ENCODE measurements around the gene ETS1. TPM values are rescaled to one million over a fixed set of nuclear protein-coding genes. Genes with fewer than 3 reads are reported as not detected.

ETS1 gene
- total RNA-seq, 1 donor from 2014 or later: 71.6 TPM

- DNase-seq: no peak
Observed at GRCh38 chr11:128517451-128518230, 69.7 kb downstream of the ETS1 start.

GRCh38 chr11:128516886-128517285 lies 70.5 kb downstream of the ETS1 start:
- no peak for DNase-seq

DNA sequence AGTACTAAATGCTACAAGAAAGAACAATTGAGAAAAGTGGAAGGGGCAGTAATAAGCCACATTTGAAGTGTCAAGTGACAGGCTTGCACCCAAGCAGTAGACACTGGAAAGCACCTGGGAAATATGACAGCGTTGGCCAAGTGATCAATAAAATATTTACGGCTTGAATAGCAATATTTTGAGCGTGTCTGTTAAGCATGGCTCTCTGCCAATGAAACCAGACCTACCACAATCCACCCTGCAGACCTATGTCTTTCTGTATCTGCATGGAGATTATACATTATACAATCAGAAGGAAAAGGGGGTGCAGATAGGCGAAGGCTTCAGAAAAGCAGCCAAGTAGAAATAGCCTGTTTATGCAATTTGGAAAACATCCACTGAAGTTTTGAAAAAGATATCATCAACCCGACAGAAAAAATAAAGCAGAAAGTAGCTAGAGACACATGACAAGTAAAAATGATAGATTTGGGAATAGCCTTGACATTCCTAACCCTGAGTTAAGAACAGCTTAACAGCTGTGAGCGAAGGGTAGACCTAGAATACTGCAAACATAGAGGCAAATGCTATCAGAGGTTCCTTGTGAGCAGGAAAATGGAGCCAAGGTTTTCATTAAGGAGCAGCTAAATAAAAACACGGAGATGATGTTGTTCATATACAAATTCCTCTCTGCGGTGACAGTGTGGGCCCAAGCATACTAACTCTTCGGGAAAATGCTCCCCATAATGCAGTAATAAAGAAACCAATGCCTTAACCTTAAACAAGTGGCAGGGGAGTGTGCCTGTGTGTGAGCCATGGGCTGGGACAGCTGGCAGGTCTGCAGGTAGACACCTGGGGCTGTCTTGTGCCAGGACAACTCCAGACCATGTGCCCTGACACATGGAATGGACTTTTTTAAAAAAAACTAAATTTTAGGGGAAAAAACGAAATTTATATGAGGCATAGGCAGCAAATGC lies 71.3 kb downstream of the ETS1 start:
- no peak for DNase-seq

GRCh38 chr11:128515086-128515485 lies 72.3 kb downstream of the ETS1 start:
- DNase-seq: no peak

GRCh38 chr11:128513915-128514681 lies 73.3 kb downstream of the ETS1 start:
- DNase-seq: no peak

GRCh38 chr11:128512474-128512996 lies 74.8 kb downstream of the ETS1 start:
- DNase-seq: no peak

- DNase-seq: no peak
Observed at GRCh38 chr11:128511712-128512111, 75.6 kb downstream of the ETS1 start.

DNA sequence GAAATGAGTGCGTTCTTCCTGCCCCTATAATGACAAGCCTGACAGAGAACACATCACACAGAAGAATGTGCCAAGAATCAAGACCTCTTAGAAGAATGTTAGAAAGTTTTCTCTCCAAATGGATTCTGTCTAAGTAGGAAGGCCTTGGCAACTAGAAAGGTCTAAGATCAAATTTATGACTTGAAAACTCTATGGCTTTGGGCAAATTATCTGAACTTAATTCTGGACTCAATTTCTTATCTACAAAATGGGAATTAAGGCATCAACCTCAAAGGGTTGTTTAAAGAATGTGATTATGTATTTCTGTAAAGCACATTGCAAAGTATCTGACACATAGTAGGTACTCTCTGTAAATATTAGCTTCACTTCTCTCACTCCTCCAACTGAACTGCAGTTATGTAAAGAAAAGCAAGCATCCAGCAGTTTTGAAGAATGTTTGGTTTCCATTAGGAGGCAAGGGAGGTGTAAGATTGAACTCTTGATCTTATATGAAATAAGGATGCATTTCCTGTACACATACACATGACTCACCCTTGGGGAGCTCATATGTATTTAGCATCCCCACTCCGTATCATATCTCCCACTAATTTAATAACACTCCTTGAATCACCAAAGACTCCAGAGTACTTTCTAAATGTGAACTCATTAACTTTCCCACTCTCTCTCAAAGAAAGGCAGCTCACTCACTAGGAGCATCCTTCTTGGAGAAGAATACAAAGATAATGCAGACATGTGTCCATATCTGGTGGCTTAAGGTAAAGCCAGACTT lies 77.6 kb downstream of the ETS1 start:
- DNase-seq: no peak

DNA sequence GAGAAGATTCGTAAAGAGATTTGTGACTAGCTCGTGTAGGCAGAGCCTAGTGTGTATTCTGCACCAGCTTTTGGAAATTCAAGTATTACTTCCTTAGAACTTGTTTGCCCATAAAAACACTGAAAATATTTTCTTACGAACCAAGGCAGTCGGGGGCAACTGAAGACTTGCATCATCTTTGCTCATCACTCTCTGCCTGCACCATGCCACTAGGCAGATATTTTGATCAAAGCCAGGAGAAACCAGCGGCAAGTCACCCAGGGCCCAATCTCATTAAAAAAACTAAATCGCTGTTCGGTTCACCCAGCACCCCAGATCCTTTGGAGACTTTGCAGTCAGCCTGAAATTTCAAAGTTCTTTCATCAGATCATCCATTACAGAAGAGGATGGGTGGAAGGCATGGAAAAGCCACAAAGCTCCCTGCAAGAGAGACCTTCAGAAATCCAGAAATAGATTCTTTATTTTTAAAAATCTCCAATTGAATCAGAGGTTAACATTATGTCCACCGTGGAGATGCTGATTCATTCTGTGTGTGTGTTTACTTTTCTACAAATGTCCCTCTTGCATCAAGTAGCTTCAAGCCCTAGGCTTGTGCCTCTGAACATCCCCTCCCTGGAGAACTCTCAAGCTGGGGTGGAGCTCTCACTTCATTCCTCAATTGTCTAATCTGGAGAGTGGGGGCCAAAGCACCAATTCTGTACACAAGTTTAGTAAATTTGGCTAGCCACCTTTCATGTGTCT lies 78.4 kb downstream of the ETS1 start:
- no peak for DNase-seq

DNA sequence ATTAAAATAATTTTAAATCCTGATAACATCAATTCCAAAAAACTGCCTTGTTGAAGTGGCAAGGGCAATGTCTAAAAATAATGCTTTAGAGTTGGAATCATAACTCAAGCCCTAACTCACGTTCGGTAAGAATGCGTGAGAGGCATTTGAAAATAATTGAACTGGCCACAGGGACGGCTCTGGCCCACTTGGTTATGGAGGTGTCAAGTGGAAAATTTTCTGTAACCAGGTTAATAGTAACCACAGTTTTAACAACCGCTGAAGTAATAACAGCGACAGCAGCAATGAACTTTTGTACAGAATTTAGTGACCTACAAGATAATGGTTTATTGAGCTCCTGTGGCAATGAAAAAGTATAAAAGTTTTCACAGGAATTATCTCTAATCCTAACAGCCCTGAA lies 79.4 kb downstream of the ETS1 start:
- DNase-seq: no peak

- DNase-seq: peak; percentile 91
Observed at GRCh38 chr11:128506999-128507611, 80.3 kb downstream of the ETS1 start.

DNA sequence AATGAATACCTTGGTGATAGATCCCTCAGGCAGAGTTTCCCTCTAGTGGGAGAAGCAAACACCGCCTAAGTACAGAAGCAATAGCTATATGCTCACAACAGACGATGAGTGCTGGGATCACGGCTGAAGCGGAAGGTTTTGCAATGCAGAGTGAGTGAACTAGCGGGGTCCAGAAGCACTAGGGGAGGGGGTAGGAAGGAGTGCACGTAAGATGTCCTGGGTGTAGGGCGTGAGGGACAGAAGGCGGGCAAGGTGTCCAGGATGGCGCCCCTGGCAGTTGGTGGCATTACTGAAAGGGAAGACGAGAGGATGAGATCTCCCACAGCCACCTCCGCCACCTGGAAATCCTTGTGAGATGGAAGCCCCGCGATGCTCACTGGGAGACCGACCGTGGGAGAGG lies 81.0 kb downstream of the ETS1 start:
- DNase-seq: no peak

GRCh38 chr11:128505449-128506065 lies 81.8 kb downstream of the ETS1 start:
- no peak for DNase-seq

GRCh38 chr11:128504486-128504885 lies 82.9 kb downstream of the ETS1 start:
- DNase-seq: no peak

- DNase-seq: no peak
Observed at GRCh38 chr11:128503245-128503991, 83.9 kb downstream of the ETS1 start.

- peak; percentile 37 for DNase-seq
Observed at GRCh38 chr11:128502726-128503125, 84.6 kb downstream of the ETS1 start.

DNA sequence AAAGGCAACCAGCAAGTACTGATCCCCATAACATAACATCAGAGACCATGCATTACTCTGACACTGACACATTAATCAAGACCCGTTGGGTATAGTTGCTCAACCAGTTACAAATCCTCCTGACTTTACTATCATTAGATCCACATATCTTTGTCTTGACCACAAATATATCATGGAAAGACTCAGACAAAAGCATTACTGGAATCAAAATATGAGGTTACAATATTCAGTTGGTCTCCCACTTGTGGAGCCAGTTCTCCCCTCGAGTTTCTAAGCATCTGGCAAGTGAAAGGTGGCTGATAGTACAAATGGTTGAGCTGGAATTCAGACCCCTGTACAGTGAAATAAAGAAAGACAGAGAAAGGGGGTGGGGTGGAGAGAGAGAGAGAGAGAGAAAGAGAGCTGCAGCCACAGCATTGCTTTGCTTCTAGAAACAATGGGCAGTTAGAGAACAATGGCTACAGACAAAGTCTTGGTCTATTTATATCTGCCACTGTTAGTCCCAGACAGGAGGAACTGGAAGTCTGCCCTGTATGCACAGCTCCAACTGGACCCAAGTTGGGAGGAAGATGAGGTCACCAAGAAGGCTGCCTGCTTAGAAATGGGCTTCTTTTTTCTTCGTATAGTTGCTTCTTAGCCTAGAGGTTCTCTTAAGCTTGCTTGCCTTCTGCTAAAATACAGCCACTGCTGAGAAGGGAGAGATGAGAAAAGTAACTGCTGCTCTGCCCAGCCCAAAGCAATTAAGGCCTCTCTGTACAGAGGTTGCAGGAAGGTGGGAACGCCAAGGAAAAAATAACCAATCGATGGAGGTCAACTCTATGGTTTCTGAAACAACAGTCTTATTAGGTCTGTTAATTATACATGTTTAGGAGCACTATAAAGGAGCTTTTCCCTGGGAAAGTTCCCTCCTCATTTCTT lies 85.5 kb downstream of the ETS1 start:
- DNase-seq: peak; percentile 36

DNA sequence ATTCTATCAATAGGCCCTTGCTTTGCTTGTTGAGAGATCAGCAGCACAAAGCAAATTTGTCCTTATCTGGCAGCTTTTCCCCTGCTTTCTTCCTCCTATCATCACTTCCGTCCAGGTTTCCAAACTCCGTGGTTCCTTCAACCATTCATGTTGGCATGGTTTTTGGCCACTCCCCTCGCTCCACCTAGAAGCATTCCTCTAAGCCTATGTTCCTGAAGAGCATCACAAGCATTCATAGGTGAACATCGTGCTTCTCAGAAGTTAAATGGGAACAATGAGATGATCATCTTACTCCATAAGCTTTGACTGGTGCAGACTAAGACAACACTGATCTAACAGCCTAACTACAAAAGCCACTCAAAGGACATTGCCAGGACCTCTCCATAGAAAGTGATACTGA lies 86.3 kb downstream of the ETS1 start:
- no peak for DNase-seq

All from tongue (tissue), 2 donors.